A172 (cell line): ENCODE results near the gene TCEANC2. TPM values are rescaled to one million over a fixed set of nuclear protein-coding genes. Genes with fewer than 3 reads are reported as not detected.
A peak's percentile ranks its signal among the peaks of the same experiment; 100 is the strongest.
"Not testable (repeated sequence)": the region's sequence is repeated elsewhere in the genome, so short reads cannot be mapped to it uniquely, and the experiment has no call there.

Source experiments
- DNase-seq: peaks from one replicate; pipeline ENCODE4 v3.0.0-alpha.2; 2015; ENCODE audit warnings: low spot score
- total RNA-seq: library from RNA; depleted of rRNA; stranded (reverse); fragments of >200 nt; shearing (Covaris generic); gene quantifications from 2 replicates; pipeline ENCODE4 v1.2.3, GENCODE V29; 2014

TCEANC2 gene
- total RNA-seq, 1 experiment from 2014 or later: 3.7 TPM

DNA sequence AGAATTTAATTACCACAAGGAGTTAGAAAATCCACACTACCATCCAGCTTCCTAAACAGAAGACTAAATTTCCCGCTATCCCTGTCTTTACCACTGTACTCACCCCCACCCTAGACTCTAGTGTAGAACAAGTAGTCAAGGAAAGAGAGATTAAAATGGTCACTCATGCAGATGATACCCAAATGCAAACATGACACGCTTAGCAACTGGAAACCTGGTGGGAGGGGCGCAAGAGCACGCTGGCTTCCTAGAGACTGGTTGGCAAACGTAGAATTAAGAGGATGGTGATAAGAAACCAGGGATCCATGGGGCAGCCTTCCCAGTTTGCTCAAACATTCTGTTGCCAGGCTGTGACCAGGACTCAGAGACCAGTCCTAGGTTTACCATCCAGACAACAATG is 25.6 kb upstream of the TCEANC2 start:
- no peak for DNase-seq

DNA sequence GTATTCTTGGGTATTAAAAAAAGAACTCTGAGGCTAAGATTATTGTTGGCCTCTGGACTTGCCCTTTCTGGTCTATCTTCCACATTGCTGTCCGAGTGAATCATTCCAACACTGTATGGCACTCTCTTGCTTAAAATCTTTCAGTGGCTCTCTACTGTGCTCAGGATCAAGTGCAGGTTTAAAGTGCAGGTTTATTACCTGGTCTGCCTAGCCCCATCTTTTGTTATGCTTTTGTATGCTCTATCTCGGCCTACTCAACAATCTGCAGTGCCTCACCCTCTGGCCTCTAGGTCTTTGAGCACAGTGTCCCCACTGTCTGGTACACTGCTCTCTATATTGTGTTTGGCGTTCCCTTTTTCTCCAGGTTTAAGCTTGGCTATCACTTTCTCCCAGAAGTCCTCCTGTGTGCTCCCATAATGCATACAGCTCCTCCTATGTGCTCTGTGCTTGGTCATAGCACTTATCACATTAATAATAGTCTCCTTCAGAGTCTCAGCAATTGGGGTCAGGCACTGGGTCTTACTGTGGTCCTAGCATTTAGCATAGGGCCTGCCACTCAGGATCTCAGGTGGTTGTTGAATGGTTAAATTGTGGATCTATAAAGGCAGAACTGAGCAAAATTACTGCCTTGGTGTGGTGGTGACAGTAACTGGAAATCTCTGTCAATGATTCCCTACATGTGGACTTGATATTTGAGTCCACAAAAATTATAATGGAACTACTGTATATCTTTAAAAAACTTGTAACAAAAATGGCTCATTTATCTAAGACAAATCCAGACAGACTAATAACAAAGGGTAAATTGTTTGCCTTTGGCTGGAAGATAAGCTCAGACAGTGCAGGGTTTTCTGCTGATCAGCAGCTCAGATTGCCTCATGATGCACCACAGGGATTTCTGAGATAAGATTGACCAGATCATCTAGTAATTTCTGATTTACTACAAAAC is 24.8 kb upstream of the TCEANC2 start:
- no peak for DNase-seq

DNA sequence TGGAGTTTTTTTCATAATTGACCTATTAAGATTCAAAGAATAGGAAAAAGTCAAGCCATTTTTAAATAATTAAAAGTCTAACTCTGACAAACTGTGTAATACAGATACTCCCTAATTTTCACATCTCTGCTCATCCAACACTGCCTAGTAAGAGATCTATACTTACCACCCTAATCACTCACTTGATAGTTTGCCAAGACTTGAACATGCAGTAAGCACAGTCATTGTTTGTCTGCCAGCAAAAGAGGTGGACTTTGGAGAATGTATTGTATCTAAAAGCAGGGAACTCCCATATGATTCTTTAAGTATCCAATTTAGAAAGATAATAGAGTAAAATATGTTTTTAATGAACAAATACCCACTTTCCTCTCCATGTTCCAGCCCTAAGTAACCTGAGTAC is 15.9 kb upstream of the TCEANC2 start:
- no peak for DNase-seq

DNA sequence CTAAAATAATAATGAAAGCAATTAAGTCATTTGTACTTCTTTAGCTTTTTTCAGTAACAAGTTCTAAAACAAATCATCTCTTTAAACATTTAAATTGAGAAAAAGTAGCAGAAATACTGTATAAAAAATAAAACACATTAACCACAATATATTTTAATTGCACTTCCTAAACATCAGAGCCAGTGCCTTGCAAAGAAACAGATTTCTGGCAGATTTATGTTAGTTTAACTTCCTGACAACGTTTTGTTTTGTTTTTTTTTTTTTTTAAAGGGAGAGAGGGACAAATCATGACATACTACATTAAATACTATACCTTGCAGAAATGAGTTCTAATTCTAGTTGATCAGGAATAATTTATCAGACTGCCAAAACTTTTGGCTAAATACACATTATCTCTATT is 11.6 kb upstream of the TCEANC2 start:
- no peak for DNase-seq

DNA sequence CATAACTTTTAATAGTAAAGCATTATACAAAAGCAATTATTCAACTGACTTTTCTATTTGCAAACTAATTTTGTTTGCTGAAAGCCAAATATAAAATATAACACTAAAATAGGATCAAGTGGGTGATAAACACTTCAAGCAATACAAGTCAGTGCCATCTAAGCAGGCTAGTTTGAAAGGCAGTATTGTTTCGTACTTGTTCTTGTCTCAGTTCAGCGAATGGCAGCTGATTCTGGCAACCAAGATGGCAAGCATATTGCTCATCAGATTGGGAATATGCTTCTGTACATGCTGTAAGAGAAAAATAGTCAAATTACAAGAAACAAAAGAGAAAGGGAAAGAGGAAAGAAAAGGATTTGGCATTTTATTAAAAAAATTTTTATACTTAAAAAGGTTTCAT is 7.9 kb upstream of the TCEANC2 start:
- no peak for DNase-seq

DNA sequence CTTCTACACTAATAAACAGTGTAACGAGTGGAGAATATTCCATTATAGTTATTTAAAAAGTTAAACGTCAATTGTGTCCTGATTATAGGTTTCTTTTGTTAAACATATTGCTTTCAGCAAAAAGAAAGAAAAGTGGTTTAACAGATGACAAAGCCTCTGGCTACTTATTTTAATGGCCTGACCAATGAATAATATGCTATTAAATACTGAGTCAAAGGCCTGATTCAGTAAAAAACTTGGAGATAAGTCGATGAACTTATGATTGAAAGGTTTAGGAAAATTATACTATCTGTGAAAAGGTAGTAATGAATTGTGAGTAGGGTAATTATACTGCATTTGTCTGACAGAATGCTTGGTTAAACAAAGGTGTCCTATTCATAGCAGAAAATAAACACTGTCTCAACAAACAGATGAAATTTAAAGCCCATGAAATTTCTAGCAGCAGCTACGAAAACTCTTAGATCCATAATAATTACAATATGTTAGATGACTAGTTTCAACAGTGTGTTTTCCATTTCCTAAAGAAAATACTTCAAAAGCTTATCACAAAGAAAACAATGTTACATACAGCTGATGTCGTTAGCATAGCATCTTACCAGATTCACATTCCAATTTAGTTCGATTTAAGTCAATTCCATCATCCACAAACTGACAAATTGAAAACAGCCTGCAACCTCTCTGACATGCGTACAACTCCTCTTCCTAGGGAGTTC is 6.6 kb upstream of the TCEANC2 start:
- DNase-seq: no peak

DNA sequence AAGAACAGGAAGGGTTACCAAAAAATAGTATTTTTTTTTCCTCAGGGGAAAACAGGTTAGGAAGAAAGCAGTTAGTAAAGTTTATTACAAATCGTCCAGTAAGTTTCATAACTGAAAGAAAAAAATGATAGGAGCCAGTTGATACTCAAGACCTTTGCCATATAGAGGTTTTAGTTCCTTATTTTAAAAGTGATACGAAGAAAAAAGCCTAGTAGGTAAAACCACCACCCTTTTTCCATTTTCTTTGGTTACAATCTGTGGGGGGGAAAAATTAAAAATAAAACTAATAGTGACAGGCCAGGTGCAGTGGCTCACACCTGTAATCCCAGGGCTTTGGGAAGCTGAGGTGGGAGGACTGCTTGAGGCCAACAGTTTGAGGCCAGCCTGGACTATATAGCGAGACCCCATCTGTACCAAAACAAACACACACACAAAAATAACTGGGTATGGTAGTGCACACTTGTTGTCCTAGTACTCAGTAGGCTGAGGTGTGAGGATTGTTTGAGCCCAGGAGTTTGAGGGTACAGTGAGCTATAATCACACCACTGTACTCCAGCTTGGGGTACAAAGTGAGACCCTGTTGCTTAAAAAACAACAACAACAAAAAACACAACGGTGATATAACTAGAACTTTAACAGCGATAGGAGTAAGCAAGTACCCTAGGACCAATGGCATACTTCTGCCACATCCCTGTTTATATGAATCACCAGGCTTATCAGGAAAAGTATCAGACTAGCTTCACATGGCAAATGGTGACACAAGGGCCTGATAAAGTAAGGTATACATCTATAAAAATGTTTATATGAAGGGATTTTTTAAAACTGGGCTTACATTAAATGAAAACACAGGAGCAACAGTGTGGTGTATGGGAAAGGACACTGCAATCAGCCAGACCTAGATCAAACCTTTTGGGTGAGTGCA is 5.8 kb upstream of the TCEANC2 start:
- peak; percentile 10 for DNase-seq

DNA sequence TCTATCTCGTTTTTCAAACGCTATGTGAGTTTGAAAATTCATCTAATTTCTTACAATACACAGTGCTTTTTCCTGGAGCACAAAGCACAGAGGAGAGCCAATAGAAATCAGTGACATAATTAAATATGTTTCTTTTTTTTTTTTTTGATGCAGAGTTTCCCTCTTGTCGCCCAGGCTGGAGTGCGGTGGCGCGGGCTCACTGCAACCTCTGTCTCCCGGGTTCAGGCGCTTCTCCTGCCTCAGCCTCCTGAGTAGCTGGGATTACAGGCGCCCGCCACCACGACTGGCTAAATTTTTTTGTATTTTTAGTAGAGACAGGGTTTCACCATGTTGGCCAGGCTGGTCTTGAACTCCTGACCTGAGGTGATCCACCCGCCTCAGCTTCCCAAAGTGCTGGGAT is 3.0 kb upstream of the TCEANC2 start:
- DNase-seq: not testable (repeated sequence)

DNA sequence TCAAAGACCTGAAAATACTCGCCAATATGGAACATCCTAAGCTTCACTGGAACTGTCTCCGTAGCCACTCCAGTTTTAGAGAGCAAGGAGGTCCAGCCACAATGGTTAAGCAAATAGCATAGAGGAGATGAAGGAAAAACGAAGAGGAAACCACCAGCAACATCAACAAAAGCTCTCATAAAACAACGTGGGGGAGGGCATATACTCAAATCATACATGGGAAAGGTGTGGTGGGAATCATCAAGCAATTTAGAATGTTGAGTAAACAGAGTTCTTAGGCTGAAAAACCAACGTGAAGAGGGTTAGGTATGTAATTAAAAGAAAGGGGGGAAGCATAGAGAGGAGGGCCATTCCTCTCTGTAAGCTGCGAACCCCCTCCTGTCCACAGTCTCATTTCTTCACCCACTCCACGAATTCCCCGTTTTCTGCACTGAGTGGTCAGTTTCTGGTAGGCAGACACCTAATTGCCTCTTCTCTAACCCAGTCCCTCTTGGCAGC is 1.4 kb upstream of the TCEANC2 start:
- DNase-seq: no peak

DNA sequence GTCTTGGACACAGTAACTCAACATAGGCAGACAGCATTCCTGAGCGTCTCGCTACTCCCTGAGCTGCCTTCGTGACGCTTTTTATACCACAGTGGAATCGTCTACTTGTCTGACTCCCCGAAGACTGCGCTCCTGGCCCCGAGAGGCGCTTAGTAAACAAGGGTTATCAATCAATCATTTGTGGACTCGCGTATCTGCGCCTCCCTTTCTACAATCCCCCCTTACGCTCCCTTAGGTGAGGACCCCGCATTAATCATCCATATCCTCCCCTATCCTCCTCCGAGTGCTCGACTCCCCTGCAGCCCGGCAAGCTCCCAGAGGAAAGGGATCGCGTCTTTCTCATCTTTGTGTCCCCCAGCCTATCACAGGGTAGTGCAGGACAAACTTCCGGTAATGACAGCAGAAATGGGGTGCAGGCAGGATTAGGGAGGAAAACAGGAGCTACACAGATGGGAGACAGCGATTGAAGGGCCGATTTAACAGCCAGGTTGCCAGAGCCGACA is 926 bp upstream of the TCEANC2 start:
- DNase-seq: peak; percentile 41

DNA sequence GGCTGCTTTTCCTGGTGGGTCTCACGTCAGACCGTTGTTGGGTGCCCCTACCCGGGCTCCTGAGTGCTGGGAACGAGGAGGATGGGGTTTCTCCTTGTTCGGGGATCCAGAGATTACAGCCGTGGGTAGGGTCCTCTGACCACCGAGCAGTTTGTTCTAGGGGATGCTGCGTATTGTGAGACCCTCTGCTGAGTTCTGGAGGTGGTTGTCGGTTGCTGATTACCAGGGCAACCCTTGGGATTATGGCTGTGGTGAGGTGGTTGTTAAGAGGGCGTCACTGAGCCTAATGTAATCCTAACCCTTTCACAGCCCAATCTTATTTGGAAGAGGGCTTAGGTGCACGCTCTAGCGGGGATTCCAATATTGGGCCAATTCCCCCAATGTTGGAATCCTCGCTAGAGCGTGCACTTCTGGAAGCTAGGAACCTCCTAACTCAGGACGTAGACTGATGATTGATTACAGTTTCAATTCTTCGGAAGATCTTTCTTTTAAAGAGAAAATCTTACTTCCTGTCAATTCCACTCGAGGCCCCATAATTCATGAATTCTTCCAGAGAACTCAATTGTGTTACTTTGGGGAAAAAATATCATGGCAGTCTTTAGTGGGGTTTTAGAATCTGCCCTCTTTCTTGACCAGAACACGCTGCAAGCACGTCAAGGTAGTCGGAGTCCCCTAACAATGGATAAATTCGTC is 483 bp downstream of the TCEANC2 start:
- DNase-seq: peak; percentile 12

DNA sequence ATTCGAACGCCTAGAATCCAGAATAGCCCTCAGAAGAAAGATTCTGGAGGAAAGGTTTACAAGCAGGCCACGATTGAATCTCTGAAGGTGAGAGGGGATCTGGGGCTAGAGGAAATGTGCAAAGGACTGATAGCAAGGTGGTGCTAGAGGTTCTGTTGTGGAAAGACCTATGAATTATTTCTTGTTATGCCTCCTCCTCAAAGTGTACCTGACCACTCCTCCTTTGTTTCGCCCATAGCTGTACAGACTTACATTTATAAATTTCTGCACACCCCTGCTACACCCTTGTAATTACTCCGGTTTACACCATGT is 986 bp downstream of the TCEANC2 start:
- no peak for DNase-seq

DNA sequence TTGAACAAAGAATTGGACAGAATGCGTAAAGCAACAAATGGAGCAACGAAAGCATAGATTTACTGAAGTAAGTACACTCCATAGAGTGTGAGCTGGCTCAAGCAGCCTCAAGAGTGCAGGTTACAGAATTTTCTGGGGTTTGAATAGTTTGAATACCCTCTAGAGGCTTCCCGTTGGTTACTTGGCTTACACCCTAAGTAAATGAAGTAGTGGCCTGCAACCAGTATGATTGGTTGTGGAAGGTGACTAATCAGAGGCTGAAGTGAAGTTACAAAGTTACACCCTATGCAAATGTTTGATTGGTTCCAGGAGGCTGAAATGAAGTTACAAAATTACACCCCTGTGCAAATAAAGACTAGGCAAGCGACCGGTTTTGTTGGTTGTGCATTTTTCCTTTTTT is 10.9 kb downstream of the TCEANC2 start:
- no peak for DNase-seq

DNA sequence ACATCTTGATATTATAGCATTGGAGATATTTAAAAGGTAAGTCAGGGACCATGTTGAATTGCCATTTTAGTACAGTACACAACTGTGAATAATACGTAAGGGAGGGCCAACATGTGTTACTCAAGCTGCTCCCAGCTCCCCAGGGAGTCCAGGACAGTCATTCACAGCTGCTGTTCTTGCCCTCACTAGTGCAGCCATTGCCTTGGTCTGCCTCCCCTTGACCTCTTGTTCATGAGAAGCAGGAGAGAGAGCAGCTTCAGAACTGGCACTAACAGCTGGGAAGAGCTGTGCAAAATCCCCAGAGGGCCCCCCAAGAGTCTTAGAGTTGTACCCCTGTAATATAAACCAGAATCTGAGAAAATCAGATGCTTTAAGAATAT is 16.4 kb downstream of the TCEANC2 start:
- DNase-seq: peak; percentile 31

DNA sequence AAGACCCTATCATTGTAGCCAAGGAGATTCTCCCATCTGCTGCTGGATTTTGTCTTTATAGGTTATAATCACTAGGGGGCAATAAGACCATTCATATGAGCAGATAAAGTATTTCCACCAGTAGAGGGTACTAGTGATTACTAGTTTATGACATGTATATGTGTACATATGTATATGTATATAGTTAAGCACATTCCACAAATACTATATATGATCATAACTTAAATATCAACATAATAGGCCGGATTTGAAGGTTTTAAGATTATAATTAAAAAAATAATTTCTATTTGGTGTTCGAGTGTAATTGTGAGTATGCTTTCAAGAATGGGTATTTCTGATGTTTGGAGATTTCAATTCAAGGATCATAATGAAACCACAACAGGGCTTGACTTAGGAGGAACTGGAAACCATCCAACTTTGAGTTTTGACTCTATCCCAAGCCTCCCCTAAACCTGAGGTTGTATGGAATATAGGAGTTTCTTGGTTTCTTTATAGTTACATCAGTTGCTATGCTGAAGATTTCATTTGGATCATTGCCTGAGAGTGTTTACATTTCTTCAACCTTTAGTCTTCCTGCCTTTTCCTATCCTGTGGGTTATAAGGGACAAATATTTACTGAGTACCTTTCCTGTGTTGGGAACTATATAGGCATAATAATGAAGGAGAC is 16.9 kb downstream of the TCEANC2 start:
- DNase-seq: peak; percentile 60

DNA sequence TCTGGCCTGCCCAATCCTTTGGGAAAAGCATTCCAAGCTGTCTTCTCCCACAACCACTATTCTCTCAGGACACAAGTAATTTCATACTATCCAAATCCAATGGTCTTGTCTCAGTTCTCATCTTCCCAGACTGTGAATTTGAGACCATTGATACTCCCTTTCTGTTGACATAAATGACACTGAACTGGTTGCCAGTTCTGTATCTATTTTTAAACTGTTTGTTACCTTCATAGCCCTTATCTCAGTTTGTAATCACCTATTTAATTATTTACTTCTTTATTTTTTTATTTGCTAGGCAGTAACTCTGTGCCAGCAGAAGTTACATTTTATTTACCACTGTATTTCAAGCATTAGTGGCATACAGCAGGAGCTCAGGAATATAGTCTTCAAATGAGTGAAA is 24.0 kb downstream of the TCEANC2 start:
- DNase-seq: no peak

DNA sequence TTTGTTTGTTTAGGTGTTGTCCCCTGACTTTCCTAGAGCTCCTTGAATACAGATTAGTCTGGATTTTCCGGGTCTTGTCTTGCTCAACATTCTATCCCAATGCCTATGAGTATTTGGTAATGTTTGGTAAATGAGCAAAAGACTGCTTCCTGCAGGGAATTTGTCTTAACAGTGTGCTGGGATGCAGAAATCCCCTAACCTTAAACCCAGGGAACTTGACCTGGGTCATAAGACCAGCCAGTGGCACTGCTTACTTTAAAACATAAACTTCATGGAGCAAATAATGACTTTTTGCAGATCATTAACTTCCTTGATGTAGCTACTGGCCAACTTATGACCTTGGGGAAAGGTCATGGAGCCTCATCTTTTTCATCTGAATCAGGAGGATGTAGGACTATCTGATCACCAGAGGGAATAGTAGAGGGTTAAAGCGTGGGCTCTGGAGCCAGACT is 27.2 kb downstream of the TCEANC2 start:
- DNase-seq: no peak

DNA sequence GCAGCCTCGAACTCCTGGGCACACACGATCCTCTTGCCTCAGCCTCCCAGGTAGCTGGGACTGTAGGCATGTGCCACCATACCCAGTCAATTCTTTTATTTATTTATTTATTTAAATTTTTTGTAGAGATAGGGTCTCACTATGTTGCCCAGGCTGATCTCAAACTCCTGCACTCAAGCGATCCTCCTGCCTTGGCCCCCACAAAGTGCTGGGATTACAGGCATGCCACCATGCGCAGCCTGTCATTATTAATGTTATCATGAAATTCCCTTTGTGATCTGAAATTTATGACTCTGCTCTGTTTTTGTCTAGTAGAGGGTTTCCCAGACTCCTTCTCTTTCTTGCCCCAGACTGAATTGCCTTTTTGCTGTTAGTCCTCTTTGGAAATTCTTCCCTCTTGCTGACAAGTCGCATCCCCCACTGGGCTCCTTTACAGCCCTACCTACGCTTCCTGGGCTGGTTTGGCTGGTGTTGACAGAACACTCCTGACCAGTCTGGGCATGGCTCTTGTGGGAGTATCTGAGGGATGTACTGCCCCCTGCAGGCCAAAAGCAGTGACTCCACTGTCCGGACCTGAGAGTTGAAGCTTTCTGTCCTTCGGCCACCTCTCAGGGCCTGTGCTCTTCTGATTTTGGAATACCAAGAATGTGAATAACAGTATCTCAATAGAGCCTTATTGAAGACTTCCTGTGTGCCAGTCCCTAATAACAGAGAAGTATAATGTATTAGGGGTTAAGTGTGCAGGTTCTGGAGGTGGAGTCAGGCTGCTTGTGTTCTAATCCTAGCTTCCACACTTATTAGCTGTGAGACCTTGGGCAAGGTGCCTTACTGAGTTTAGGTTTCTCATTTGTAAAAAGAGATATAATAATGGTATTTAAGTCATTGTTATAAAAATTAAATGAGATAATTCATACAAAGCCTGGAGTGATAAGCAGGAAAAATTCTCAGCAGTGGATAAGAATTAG is 28.2 kb downstream of the TCEANC2 start:
- DNase-seq: peak; percentile 52

DNA sequence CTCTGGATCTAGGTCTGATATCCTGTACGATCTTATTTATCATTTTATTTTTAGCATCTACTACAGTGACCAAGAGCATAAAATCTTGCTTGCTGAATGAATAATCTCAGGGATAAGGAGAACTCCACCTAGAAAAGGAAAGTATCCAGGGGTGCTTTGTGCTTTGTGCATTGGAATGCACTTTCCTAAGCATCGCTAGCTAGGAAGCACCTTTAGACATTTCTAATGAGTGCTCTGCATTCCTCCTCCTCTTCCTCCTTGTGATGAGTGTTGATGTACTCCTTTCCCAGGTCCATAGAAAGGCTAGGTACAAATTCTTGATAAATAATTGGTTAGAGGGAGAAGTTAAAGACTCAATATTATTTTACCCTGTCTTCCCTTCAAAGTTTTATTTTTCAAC is 31.4 kb downstream of the TCEANC2 start:
- no peak for DNase-seq
